Hepatocyte (in vitro differentiated cells): ENCODE data around the gene SORCS2. TPM values are rescaled to one million over a fixed set of nuclear protein-coding genes. Genes with fewer than 3 reads are reported as not detected.
A peak's percentile ranks its signal among the peaks of the same experiment; 100 is the strongest.

Source experiments
- DNase-seq: peaks from one replicate; pipeline ENCODE4 v3.0.0-alpha.2; 2016; ENCODE audit warnings: low spot score
- H2AFZ ChIP-seq: fragments of 200-600 bp; sonication (generic); 2 replicates; pipeline ENCODE4 v1.6.0; 2016; ENCODE audit warnings: antibody characterized with exemption, mild to moderate bottlenecking
- H3K27ac ChIP-seq: fragments of 200-600 bp; sonication (generic); 2 replicates; pipeline ENCODE4 v1.5.1; 2016; ENCODE audit warnings: mild to moderate bottlenecking
- H3K27me3 ChIP-seq: fragments of 200-600 bp; sonication (generic); 2 replicates; pipeline ENCODE4 v1.6.1; 2016
- H3K36me3 ChIP-seq: fragments of 200-600 bp; sonication (generic); replicated peaks from 2 replicates; pipeline ENCODE4 v1.5.1; 2016; ENCODE audit warnings: low read depth; ENCODE audit not compliant: insufficient read depth
- H3K4me1 ChIP-seq: fragments of 200-600 bp; sonication (generic); 2 replicates; pipeline ENCODE4 v1.5.1; 2016; ENCODE audit warnings: mild to moderate bottlenecking, moderate library complexity; ENCODE audit not compliant: insufficient read depth
- H3K4me2 ChIP-seq: fragments of 200-600 bp; sonication (generic); 2 replicates; pipeline ENCODE4 v1.6.0; 2016
- H3K4me3 ChIP-seq: fragments of 200-600 bp; sonication (generic); 2 replicates; pipeline ENCODE4 v1.5.1; 2016; ENCODE audit warnings: mild to moderate bottlenecking
- H3K79me2 ChIP-seq: fragments of 200-600 bp; sonication (generic); 2 replicates; pipeline ENCODE4 v1.6.0; 2017; ENCODE audit warnings: mild to moderate bottlenecking
- H3K9me2 ChIP-seq: fragments of 200-600 bp; sonication (generic); replicated peaks from 2 replicates; pipeline ENCODE4 v1.6.0; 2017; ENCODE audit warnings: mild to moderate bottlenecking; ENCODE audit not compliant: insufficient read depth
- H3K9me3 ChIP-seq: fragments of 200-600 bp; sonication (generic); 2 replicates; pipeline ENCODE4 v1.5.1; 2016; ENCODE audit warnings: low read depth, mild to moderate bottlenecking
- H4K20me1 ChIP-seq: fragments of 200-600 bp; sonication (generic); 2 replicates; pipeline ENCODE4 v1.6.0; 2016; ENCODE audit warnings: mild to moderate bottlenecking; ENCODE audit not compliant: insufficient read depth, poor library complexity, severe bottlenecking
- CTCF ChIP-seq: fragments of 200-600 bp; sonication (generic); IDR thresholded peaks from 2 replicates; pipeline ENCODE4 v1.5.1; 2016; ENCODE audit warnings: antibody characterized with exemption, mild to moderate bottlenecking; ENCODE audit not compliant: poor library complexity
- EZH2 ChIP-seq: fragments of 200-600 bp; sonication (generic); IDR thresholded peaks from 2 replicates; pipeline ENCODE4 v1.6.1; 2016; ENCODE audit warnings: antibody characterized with exemption, mild to moderate bottlenecking, borderline replicate concordance
- EZH2phosphoT487 ChIP-seq: fragments of 200-600 bp; sonication (generic); IDR thresholded peaks from one replicate; pipeline ENCODE4 v1.6.1; 2018; ENCODE audit warnings: antibody characterized with exemption, mild to moderate bottlenecking, low read depth, moderate library complexity; ENCODE audit not compliant: unreplicated experiment, severe bottlenecking
- WGBS: methylation state at CpG from one replicate; pipeline ENCODE4 v1.1.6; 2016; ENCODE audit warnings: low lambda C conversion rate; ENCODE audit errors: missing lambda C conversion rate; 5-methylcytosine and 5-hydroxymethylcytosine counted together
- polyA plus RNA-seq: library from polyadenylated mRNA; unstranded; fragments of >200 nt; fragmentation: Nextera tagmentation; extraction: Ambion mirVana; gene quantifications from 2 replicates; pipeline ENCODE4 v1.2.1, GENCODE V29; 2016
- total RNA-seq: library from RNA; depleted of rRNA; stranded (reverse); fragments of >200 nt; gene quantifications from 2 replicates; pipeline ENCODE4 v1.2.3, GENCODE V29; 2014

SORCS2 gene
- total and polyA plus RNA-seq, 2 experiments from 2014 or later: 1.6 to 4.8 TPM

DNA sequence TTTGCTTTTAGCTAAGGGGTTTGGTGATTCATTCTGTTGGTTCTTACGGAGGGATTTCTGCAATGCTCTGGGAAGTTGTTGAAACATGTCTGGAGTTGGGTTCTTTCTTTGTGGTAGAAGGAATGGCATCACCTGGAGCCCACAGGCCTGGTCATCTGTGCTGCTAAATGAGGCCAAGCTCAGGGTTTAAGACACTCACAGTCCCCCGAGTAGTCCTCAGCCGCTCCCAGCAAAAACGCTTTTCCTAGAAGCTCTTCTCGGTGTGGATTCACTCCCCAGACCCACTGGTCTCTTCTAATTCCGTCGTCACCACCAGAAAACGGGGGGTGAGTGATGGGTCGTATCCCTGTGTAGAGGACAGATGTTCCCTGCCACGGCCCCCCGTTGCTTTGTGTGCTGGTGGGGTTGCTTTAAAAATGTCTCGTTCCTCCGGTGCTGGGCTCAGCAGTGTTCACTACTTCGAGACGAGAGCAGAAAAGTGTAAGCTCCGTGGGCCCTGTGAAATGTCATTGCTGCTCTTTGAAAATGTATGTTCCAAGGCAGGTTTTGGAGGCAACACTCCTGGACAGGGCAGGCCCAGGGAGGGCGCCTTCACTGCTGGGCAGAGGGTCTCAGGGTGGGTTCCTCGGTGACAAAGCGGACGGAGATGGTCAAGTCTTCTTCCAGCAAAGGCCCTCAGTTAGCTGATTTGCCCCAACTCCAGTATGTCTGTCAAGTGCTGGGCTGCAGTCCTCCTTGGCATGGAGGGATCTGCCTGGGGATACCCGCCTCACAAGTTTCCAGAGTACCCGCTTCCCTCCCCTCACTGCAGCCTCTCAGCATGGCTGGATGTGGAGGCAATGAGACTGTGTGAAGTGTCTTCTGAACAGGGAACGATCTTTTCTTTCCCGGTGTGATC is 205.1 kb downstream of the SORCS2 start:
- Histone ChIP-seq H3K4me2 (no peak overlapping the region), H3K36me3 (no peaks in the 10 kb centered on the region), H3K4me1 (peaks cover 8% of the 10 kb centered on the region), H3K9me3 (no peaks in the 10 kb centered on the region), H3K27ac (no peak overlapping the region), H3K27me3 (no peaks in the 10 kb centered on the region), H3K4me3 (no peak overlapping the region), H3K79me2 (no peaks in the 10 kb centered on the region), H4K20me1 (no peaks in the 10 kb centered on the region), H3K9me2 (no peaks in the 10 kb centered on the region), H2AFZ (no peak overlapping the region)
- 83% methylated on average over 24 of the region's 24 CpGs for WGBS
- DNase-seq: no peak
- TF ChIP-seq EZH2phosphoT487 (no peak), CTCF (no peak), EZH2 (no peak)

DNA sequence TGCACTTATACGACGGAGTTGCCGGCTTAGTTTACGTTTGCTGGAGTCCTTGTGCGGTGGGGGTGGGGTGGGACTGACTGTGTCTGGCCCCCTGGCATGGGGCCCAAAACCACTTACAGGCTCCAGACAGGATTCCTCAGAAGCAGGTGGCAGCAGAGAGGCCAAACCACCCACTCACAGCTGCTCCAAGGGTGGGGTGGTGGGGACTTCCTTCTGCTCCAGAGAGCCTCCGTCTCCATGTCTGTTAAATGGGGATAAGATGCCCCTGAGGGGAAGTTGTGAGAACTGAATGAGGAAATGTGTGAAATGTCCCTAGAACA is 205.7 kb downstream of the SORCS2 start:
- DNase-seq: peak; percentile 74
- Histone ChIP-seq H3K27ac (no peak overlapping the region), H3K4me1 (peaks cover 8% of the 10 kb centered on the region), H3K79me2 (no peaks in the 10 kb centered on the region), H3K36me3 (no peaks in the 10 kb centered on the region), H2AFZ (no peak overlapping the region), H4K20me1 (no peaks in the 10 kb centered on the region), H3K9me3 (no peaks in the 10 kb centered on the region), H3K9me2 (no peaks in the 10 kb centered on the region), H3K4me3 (no peak overlapping the region), H3K4me2 (no peak overlapping the region), H3K27me3 (no peaks in the 10 kb centered on the region)
- TF ChIP-seq EZH2 (no peak), CTCF (peak; percentile 11), EZH2phosphoT487 (no peak)
- 49% methylated on average over 6 of the region's 6 CpGs for WGBS

- H3K79me2 ChIP-seq: no peaks in the 10 kb centered on the region
- no peak overlapping the region for H3K27ac ChIP-seq
- no peak overlapping the region for H3K4me3 ChIP-seq
- TF ChIP-seq CTCF: no peak
- no peak for TF ChIP-seq EZH2
- no peak for TF ChIP-seq EZH2phosphoT487
- H2AFZ ChIP-seq: no peak overlapping the region
- no peaks in the 10 kb centered on the region for H3K27me3 ChIP-seq
- peaks cover 8% of the 10 kb centered on the region for H3K4me1 ChIP-seq
- no peak for DNase-seq
- H3K9me3 ChIP-seq: no peaks in the 10 kb centered on the region
- H4K20me1 ChIP-seq: no peaks in the 10 kb centered on the region
- no peak overlapping the region for H3K4me2 ChIP-seq
- WGBS: 81% methylated on average over 8 of the region's 8 CpGs
- H3K36me3 ChIP-seq: no peaks in the 10 kb centered on the region
- H3K9me2 ChIP-seq: no peaks in the 10 kb centered on the region
These were observed 206.6 kb downstream of the SORCS2 start for GRCh38 chr4:7398788-7399439.
